OCI-LY1 (cell line): ENCODE results near the gene ROR1.

Experiments
- H2AFZ ChIP-seq: fragments of 200-600 bp; sonication (generic), shearing (Covaris generic); 2 replicates; pipeline ENCODE4 v1.6.0; 2014; ENCODE audit warnings: antibody characterized with exemption, mild to moderate bottlenecking, low read length
- H3F3A ChIP-seq: fragments of 200-600 bp; sonication (generic), shearing (Covaris generic); 2 replicates; pipeline ENCODE4 v1.6.0; 2014; ENCODE audit warnings: mild to moderate bottlenecking, antibody characterized with exemption, low read length, moderate library complexity; ENCODE audit not compliant: insufficient read depth
- H3K27ac ChIP-seq: fragments of 200-600 bp; sonication (generic); 2 replicates; pipeline ENCODE4 v1.5.1; 2014; ENCODE audit warnings: low read length, mixed run types, mild to moderate bottlenecking, low read depth; ENCODE audit not compliant: poor library complexity, severe bottlenecking
- H3K27me3 ChIP-seq: fragments of 200-600 bp; sonication (generic); 2 replicates; pipeline ENCODE4 v1.6.0; 2014; ENCODE audit warnings: antibody characterized with exemption, mild to moderate bottlenecking, low read length, moderate library complexity; ENCODE audit not compliant: insufficient read depth
- H3K36me3 ChIP-seq: fragments of 200-600 bp; sonication (generic); 2 replicates; pipeline ENCODE4 v1.6.1; 2014; ENCODE audit warnings: mild to moderate bottlenecking, antibody characterized with exemption, low read length, moderate library complexity, mixed read lengths; ENCODE audit not compliant: insufficient read depth
- H3K4me1 ChIP-seq: fragments of 200-600 bp; sonication (generic); 2 replicates; pipeline ENCODE4 v1.5.1; 2014; ENCODE audit warnings: mild to moderate bottlenecking, low read length, moderate library complexity; ENCODE audit not compliant: insufficient read depth, severe bottlenecking
- H3K4me2 ChIP-seq: fragments of 200-600 bp; sonication (generic), shearing (Covaris generic); 2 replicates; pipeline ENCODE4 v1.6.1; 2014; ENCODE audit warnings: low read length
- H3K4me3 ChIP-seq: fragments of 200-600 bp; sonication (generic); 2 replicates; pipeline ENCODE4 v1.5.1; 2014; ENCODE audit warnings: low read length, low read depth, mild to moderate bottlenecking, mixed read lengths; ENCODE audit not compliant: poor library complexity, severe bottlenecking
- H3K79me2 ChIP-seq: fragments of 200-600 bp; shearing (Covaris generic); 2 replicates; pipeline ENCODE4 v1.6.1; 2016; ENCODE audit warnings: mixed run types, low read length, mixed read lengths; ENCODE audit not compliant: insufficient read depth
- H3K9ac ChIP-seq: fragments of 200-600 bp; sonication (generic), shearing (Covaris generic); 2 replicates; pipeline ENCODE4 v1.6.1; 2014; ENCODE audit warnings: mild to moderate bottlenecking, low read length, mixed read lengths
- H3K9me2 ChIP-seq: fragments of 200-600 bp; sonication (generic), shearing (Covaris generic); 2 replicates; pipeline ENCODE4 v1.6.1; 2014; ENCODE audit warnings: low read depth, mild to moderate bottlenecking, low read length, mixed read lengths
- H3K9me3 ChIP-seq: fragments of 200-600 bp; shearing (Covaris generic); 2 replicates; pipeline ENCODE4 v1.6.1; 2014; ENCODE audit warnings: low read length, mixed read lengths
- H4K20me1 ChIP-seq: fragments of 200-600 bp; sonication (generic), shearing (Covaris generic); 2 replicates; pipeline ENCODE4 v1.6.0; 2016; ENCODE audit warnings: mild to moderate bottlenecking, low read length; ENCODE audit not compliant: insufficient read depth
- EZH2 ChIP-seq: fragments of 200-600 bp; sonication (generic), shearing (Covaris generic); IDR thresholded peaks from 2 replicates; pipeline ENCODE4 v1.8.0; 2017; ENCODE audit warnings: borderline replicate concordance, mixed run types, mild to moderate bottlenecking, antibody characterized with exemption, low read length, moderate library complexity, mixed read lengths
- TF ChIP-seq, protein P1 (sequence below): fragments of 200-600 bp; sonication (generic), shearing (Covaris generic); IDR thresholded peaks from 2 replicates; pipeline ENCODE4 v1.5.1; 2017; ENCODE audit warnings: mild to moderate bottlenecking, antibody characterized with exemption, low read length, moderate library complexity, mixed read lengths

ROR1 gene

DNA sequence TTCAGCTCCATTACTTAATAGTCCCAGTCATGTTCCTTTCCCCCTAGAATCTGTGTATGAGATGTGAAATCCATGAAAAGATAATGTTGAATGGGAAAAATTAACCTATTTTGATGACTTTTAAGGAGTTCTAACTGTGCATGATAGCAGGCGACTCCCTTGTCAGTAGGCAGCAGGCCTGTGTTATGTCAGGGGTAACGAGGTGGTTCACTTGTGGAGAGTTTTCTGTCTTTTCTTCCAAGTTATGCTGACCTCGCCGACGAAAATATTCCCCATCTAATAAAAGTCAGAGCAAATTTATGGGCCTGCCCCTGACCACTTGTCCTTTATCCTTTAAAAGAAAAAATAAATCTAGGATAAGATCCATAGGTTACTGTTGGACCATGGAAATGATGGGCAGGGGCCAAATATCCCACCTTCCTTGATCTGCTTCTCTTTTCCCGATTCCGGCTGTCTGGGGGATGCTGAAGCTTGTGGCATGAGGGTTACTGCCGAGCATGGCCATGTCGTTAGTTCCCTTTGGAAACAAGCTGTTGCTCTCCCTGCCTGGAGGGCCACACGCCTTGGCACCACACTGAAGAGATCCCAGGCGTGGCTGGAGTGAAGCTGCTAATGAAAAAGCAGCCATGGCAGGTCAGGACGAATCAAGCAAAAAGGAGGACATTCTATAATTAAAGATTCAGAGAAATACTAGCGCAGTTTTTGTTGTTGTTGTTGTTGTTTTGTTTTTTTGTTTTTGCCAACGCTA, 93.8 kb downstream of the ROR1 start:
- Histone ChIP-seq H3K27me3 (no peaks in the 10 kb centered on the region), H3K9me3 (no peaks in the 10 kb centered on the region), H3K79me2 (no peaks in the 10 kb centered on the region), H3K9ac (no peak overlapping the region), H3K36me3 (no peaks in the 10 kb centered on the region), H3F3A (no peaks in the 10 kb centered on the region), H3K9me2 (no peaks in the 10 kb centered on the region), H3K27ac (no peak overlapping the region), H3K4me2 (no peak overlapping the region), H3K4me3 (no peak overlapping the region), H2AFZ (no peak overlapping the region), H3K4me1 (no peaks in the 10 kb centered on the region), H4K20me1 (no peaks in the 10 kb centered on the region)
- TF ChIP-seq, protein P1, sequence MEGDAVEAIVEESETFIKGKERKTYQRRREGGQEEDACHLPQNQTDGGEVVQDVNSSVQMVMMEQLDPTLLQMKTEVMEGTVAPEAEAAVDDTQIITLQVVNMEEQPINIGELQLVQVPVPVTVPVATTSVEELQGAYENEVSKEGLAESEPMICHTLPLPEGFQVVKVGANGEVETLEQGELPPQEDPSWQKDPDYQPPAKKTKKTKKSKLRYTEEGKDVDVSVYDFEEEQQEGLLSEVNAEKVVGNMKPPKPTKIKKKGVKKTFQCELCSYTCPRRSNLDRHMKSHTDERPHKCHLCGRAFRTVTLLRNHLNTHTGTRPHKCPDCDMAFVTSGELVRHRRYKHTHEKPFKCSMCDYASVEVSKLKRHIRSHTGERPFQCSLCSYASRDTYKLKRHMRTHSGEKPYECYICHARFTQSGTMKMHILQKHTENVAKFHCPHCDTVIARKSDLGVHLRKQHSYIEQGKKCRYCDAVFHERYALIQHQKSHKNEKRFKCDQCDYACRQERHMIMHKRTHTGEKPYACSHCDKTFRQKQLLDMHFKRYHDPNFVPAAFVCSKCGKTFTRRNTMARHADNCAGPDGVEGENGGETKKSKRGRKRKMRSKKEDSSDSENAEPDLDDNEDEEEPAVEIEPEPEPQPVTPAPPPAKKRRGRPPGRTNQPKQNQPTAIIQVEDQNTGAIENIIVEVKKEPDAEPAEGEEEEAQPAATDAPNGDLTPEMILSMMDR = no peak
- TF ChIP-seq EZH2 = no peak

DNA sequence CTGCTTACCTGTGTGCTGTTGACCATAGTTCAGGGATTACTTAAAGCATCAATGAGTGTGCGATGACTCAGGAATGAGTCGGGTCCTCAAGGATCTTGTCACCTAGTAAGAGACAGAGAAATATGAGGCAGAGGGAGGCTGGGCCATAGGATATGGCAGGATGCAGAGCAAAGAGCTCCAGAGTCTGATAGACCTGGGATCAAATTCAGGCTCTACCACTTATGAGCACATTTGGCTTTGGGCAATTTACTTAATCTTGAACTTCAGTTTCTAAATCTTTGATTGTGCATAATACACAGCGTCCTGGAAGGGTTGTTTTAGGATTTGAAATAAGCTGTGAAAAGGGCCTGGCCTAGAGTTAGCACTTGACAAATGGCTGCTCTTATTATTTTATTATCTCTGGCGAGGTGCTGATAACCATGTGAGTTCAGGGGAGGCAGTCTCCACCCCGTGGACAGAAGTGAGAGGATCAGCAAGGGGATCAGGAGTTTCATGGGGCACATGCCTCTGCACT, 94.5 kb downstream of the ROR1 start:
- no peak overlapping the region for H3K4me3 ChIP-seq
- no peak overlapping the region for H3K4me2 ChIP-seq
- no peaks in the 10 kb centered on the region for H4K20me1 ChIP-seq
- H3K9me2 ChIP-seq = no peaks in the 10 kb centered on the region
- H3K4me1 ChIP-seq = no peaks in the 10 kb centered on the region
- no peak overlapping the region for H3K9ac ChIP-seq
- no peak overlapping the region for H2AFZ ChIP-seq
- H3F3A ChIP-seq = no peaks in the 10 kb centered on the region
- TF ChIP-seq, protein P1 = no peak
- no peak for TF ChIP-seq EZH2
- H3K79me2 ChIP-seq = no peaks in the 10 kb centered on the region
- no peaks in the 10 kb centered on the region for H3K36me3 ChIP-seq
- H3K9me3 ChIP-seq = no peaks in the 10 kb centered on the region
- H3K27ac ChIP-seq = no peak overlapping the region
- no peaks in the 10 kb centered on the region for H3K27me3 ChIP-seq

DNA sequence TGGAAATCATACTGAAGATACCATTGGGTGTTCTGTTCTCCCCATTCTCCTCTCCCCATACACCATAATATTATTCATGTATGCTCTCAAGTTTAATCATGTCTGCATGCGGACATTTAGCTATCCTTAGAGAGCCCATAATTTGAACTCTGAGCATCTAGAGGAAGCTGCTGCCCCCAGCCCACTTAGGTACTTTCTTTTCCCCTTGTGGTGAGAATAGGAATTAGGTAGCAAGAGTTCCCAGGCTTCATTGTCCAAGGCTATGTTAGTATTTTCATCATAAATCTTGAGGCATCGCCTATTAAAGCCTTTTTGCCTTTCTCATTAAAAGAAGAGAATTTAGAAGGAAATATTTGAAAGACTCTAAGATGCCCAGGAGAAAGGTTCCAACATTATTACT, 96.3 kb downstream of the ROR1 start:
- TF ChIP-seq, protein P1 = no peak
- no peak for TF ChIP-seq EZH2
- no peaks in the 10 kb centered on the region for H3K9me2 ChIP-seq
- no peak overlapping the region for H3K27ac ChIP-seq
- H3F3A ChIP-seq = no peaks in the 10 kb centered on the region
- H3K4me2 ChIP-seq = no peak overlapping the region
- no peak overlapping the region for H3K4me3 ChIP-seq
- H3K9ac ChIP-seq = no peak overlapping the region
- no peak overlapping the region for H2AFZ ChIP-seq
- H3K4me1 ChIP-seq = no peaks in the 10 kb centered on the region
- H3K79me2 ChIP-seq = no peaks in the 10 kb centered on the region
- H4K20me1 ChIP-seq = no peaks in the 10 kb centered on the region
- no peaks in the 10 kb centered on the region for H3K27me3 ChIP-seq
- H3K36me3 ChIP-seq = no peaks in the 10 kb centered on the region
- H3K9me3 ChIP-seq = no peaks in the 10 kb centered on the region
